Left ventricle myocardium superior (tissue), 1 donor: ENCODE results near the gene ZNF467. TPM values are rescaled to one million over a fixed set of nuclear protein-coding genes. Genes with fewer than 3 reads are reported as not detected.

ENCODE experiments used
- ATAC-seq: fragments of 200-7000 bp; cut with Tn5 transposase; one replicate; pipeline ENCODE4 v1.9.1; 2020; ENCODE audit warnings: mild to moderate bottlenecking, moderate library complexity
- DNase-seq: peaks from one replicate; pipeline ENCODE4 v3.0.0-alpha.2; 2020
- intact Hi-C: fragments of 100-400 bp; cut with micrococcal nuclease; formaldehyde crosslinking; loops from one replicate; pipeline ENCODE4 v1.11.0; 2022
- total RNA-seq: library from RNA; stranded (reverse); fragmentation: NEBNext Ultra II Directional; extraction: Animal tissue kit (Norgen Biotek cat#: 25700); gene quantifications from one replicate; pipeline ENCODE4 v1.2.1, GENCODE V29; 2021
- donor health status: DM: no; HTN: yes; CAD: no; lungs with severe emphysema.

The ZNF467 gene
- total RNA-seq, 1 donor from 2014 or later, result 7.8 TPM

GRCh38 chr7:149733924-149734790, 39.2 kb downstream of the ZNF467 start:
- DNase-seq, result no peak
- no peak for ATAC-seq

GRCh38 chr7:149733131-149733923, 40.1 kb downstream of the ZNF467 start:
- ATAC-seq (no peak), DNase-seq (no peak)
- intact Hi-C loops, result no loop called here

More at GRCh38 chr7:149733924-149734790, 39.2 kb downstream of the ZNF467 start:
- intact Hi-C loops, result no loop called here

- ATAC-seq (no peak), DNase-seq (no peak)
- intact Hi-C loops, result no loop called here
Observed at GRCh38 chr7:149732611-149733010, 40.8 kb downstream of the ZNF467 start.

GRCh38 chr7:149732111-149732561, 41.3 kb downstream of the ZNF467 start:
- peak; percentile 30 for ATAC-seq
- intact Hi-C loops, result no loop called here
- DNase-seq, result peak; percentile 81

GRCh38 chr7:149731207-149731955, 42.0 kb downstream of the ZNF467 start:
- intact Hi-C loops, result no loop called here
- ATAC-seq, result no peak
- no peak for DNase-seq

GRCh38 chr7:149729983-149730801, 43.2 kb downstream of the ZNF467 start:
- ATAC-seq, result peak; percentile 84
- peak; percentile 86 for DNase-seq
- intact Hi-C loops, result no loop called here

GRCh38 chr7:149729586-149729982, 43.8 kb downstream of the ZNF467 start:
- ATAC-seq (no peak), DNase-seq (no peak)
- intact Hi-C loops, result no loop called here

GRCh38 chr7:149728491-149729375, 44.7 kb downstream of the ZNF467 start:
- ATAC-seq (no peak), DNase-seq (no peak)
- intact Hi-C loops, result no loop called here

GRCh38 chr7:149727899-149728476, 45.4 kb downstream of the ZNF467 start:
- no peak for DNase-seq
- intact Hi-C loops, result no loop called here
- ATAC-seq, result no peak

- intact Hi-C loops, result no loop called here
- DNase-seq (no peak), ATAC-seq (no peak)
Observed at GRCh38 chr7:149727053-149727898, 46.1 kb downstream of the ZNF467 start.

GRCh38 chr7:149725916-149726315, 47.5 kb downstream of the ZNF467 start:
- ATAC-seq (no peak), DNase-seq (no peak)
- intact Hi-C loops, result no loop called here

- intact Hi-C loops, result no loop called here
- no peak for DNase-seq
- ATAC-seq, result no peak
Observed at GRCh38 chr7:149725426-149725821, 48.0 kb downstream of the ZNF467 start.

GRCh38 chr7:149724661-149725425, 48.5 kb downstream of the ZNF467 start:
- intact Hi-C loops, result no loop called here
- ATAC-seq, result no peak
- peak; percentile 19 for DNase-seq

GRCh38 chr7:149723795-149724495, 49.4 kb downstream of the ZNF467 start:
- intact Hi-C loops, result no loop called here
- ATAC-seq (no peak), DNase-seq (no peak)

GRCh38 chr7:149723082-149723767, 50.2 kb downstream of the ZNF467 start:
- intact Hi-C loops, result no loop called here
- ATAC-seq, result no peak

More at GRCh38 chr7:149723082-149723767, 50.2 kb downstream of the ZNF467 start:
- DNase-seq, result no peak
